Measurements from ENCODE around the gene RASSF7. TPM values are rescaled to one million over a fixed set of nuclear protein-coding genes. Genes with fewer than 3 reads are reported as not detected.

Gene RASSF7
- polyA plus RNA-seq, 2 of the 4 experiments (the other 2 are of a cell fraction): 18.4 to 30.7 TPM

GRCh38 chr11:554428-555226 is 6.1 kb upstream of the RASSF7 start:
- Histone ChIP-seq H3K4me2 (peak overlapping the region; percentile 96), H3K27ac (peak overlapping the region; percentile 81 to 88; a peak in 5 of 6 replicates), H3K9me3 (no peaks in the 10 kb centered on the region), H3K4me1 (peaks cover 19% of the 10 kb centered on the region), H3K4me3 (peak overlapping the region; percentile 67)
- FAIRE-seq (no peak), DNase-seq (ENCODE audit: low read depth in 1 of 2, low spot score in 1 of 2) (peak; percentile 69 to 81), ATAC-seq (peak; percentile 48 to 72; a peak in 5 of 6 replicates)
- ChIA-PET POLR2A (interaction anchor here (0.9 to 1.0 kb wide), 2 partner anchors 14 to 21 kb away, joined by 3 to 4 read pairs; no protein-coding TSS in a partner anchor), CTCF (interaction anchor here (0.6 to 5.9 kb wide), 34 partner anchors 10 to 248 kb away, joined by 3 to 66 read pairs (median 4); partner anchors contain the start of genes EPS8L2, HRAS and TMEM80)
- 30% methylated on average over 20 of the region's 60 CpGs for WGBS (ENCODE audit: missing lambda C conversion rate)
- TF ChIP-seq ZSCAN20 (CRISPR knock-in tag; IDR thresholded peaks at IDR 0.05): no peak
- no peak for TF ChIP-seq TP53 (CRISPR knock-in tag; IDR thresholded peaks at IDR 0.05)
- TF ChIP-seq CBX8 (IDR thresholded peaks at IDR 0.05): no peak
- TF ChIP-seq ATOH8 (CRISPR knock-in tag; IDR thresholded peaks at IDR 0.05; ENCODE audit: low read depth): no peak
- no peak for TF ChIP-seq EP300 (IDR thresholded peaks at IDR 0.05)
- TF ChIP-seq ELK1 (IDR thresholded peaks at IDR 0.05; ENCODE audit: low read depth, low read length): no peak
- no peak for TF ChIP-seq CHD2 (IDR thresholded peaks at IDR 0.05; ENCODE audit: low read length, partially characterized antibody)
- peak; percentile 72; the same call in 2 of the 3 replicates for TF ChIP-seq SMC3 (IDR thresholded peaks at IDR 0.05)
- no peak for TF ChIP-seq TFCP2L1 (CRISPR knock-in tag; IDR thresholded peaks at IDR 0.05)
- TF ChIP-seq CTCF (IDR thresholded peaks at IDR 0.05): peak; percentile 52
- TF ChIP-seq GATA3 (IDR thresholded peaks at IDR 0.05; ENCODE audit: borderline replicate concordance): no peak
- peak; percentile 71 to 84 for TF ChIP-seq RAD21 (conservative IDR thresholded peaks at IDR 0.05 in 1 of 2, IDR thresholded peaks at IDR 0.05 in 1 of 2)
- TF ChIP-seq BCL3 (IDR thresholded peaks at IDR 0.05): no peak
- TF ChIP-seq JUNB (IDR thresholded peaks at IDR 0.05): no peak
- no peak for TF ChIP-seq PBX3 (IDR thresholded peaks at IDR 0.05)
- TF ChIP-seq ZNF302 (CRISPR knock-in tag; IDR thresholded peaks at IDR 0.05): no peak
- peak; percentile 64; the same call in 1 of the 2 replicates for TF ChIP-seq MAZ (IDR thresholded peaks at IDR 0.05; ENCODE audit: borderline replicate concordance, low read depth, low read length)
- no peak for TF ChIP-seq ESRRA (IDR thresholded peaks at IDR 0.05; ENCODE audit: borderline replicate concordance, low read length)
- no peak for TF ChIP-seq CHD4 (IDR thresholded peaks at IDR 0.05; ENCODE audit: borderline replicate concordance)
- TF ChIP-seq USF2 (IDR thresholded peaks at IDR 0.05): no peak
- TF ChIP-seq PHF8 (IDR thresholded peaks at IDR 0.05; ENCODE audit: borderline replicate concordance, low read depth): no peak
